Measurements from ENCODE around the gene NUP133. TPM values are rescaled to one million over a fixed set of nuclear protein-coding genes. Genes with fewer than 3 reads are reported as not detected.

The NUP133 gene
- total and polyA plus RNA-seq, 10 donors: 15.3 to 42.8 (median 34.7) TPM

GRCh38 chr1:229536982-229537381 lies 28.8 kb upstream of the NUP133 start:
- TF ChIP-seq POLR2AphosphoS5 (IDR thresholded peaks at IDR 0.05) (no peak), CTCF (IDR thresholded peaks at IDR 0.05 in 8 of 11, conservative IDR thresholded peaks at IDR 0.05 in 3 of 11) (no peak), POLR2A (IDR thresholded peaks at IDR 0.05) (no peak)
- H3K4me1 ChIP-seq: peaks cover 0 to under 1% (median 0%) of the 10 kb centered on the region in 6 donors
- no peaks in the 10 kb centered on the region for H3K27me3 ChIP-seq (replicated peaks in 1 of 7)
- peaks cover 0 to 100% (median 63%) of the 10 kb centered on the region in 6 donors for H3K36me3 ChIP-seq
- no peak for DNase-seq
- intact Hi-C loops (cut with DNase I; ENCODE audit: low total_unique reads): no loop called here
- H3K27ac ChIP-seq: no peak overlapping the region
- H3K9me3 ChIP-seq: no peaks in the 10 kb centered on the region
- H3K4me3 ChIP-seq: no peak overlapping the region

GRCh38 chr1:229535230-229535629 lies 27.1 kb upstream of the NUP133 start:
- DNase-seq: no peak
- no peaks in the 10 kb centered on the region for H3K27me3 ChIP-seq (replicated peaks in 1 of 7)
- H3K36me3 ChIP-seq: peaks cover 0 to 100% (median 64%) of the 10 kb centered on the region in 6 donors
- no peaks in the 10 kb centered on the region for H3K4me1 ChIP-seq
- no peaks in the 10 kb centered on the region for H3K9me3 ChIP-seq
- intact Hi-C loops (cut with DNase I; ENCODE audit: low total_unique reads): no loop called here
- H3K27ac ChIP-seq: no peak overlapping the region
- no peak overlapping the region for H3K4me3 ChIP-seq
- TF ChIP-seq POLR2AphosphoS5 (IDR thresholded peaks at IDR 0.05): no peak
- TF ChIP-seq POLR2A (IDR thresholded peaks at IDR 0.05): no peak
- no peak for TF ChIP-seq CTCF (IDR thresholded peaks at IDR 0.05 in 8 of 11, conservative IDR thresholded peaks at IDR 0.05 in 3 of 11)

- no peak for DNase-seq
- 97 to 100% (median 98%) methylated on average over 4 to 6 of the region's 6 CpGs for WGBS, 5 donors
- TF ChIP-seq CTCF (IDR thresholded peaks at IDR 0.05 in 8 of 11, conservative IDR thresholded peaks at IDR 0.05 in 3 of 11): no peak
These were observed 23.2 kb upstream of the NUP133 start for GRCh38 chr1:229531326-229531725.

GRCh38 chr1:229529639-229530038 lies 21.5 kb upstream of the NUP133 start:
- whole genome bisulfite sequencing, 5 donors: 88 to 98% (median 96%) methylated on average over 6 to 7 of the region's 7 CpGs
- peak; percentile 71 for DNase-seq
- Histone ChIP-seq H3K27me3 (replicated peaks in 1 of 7) (no peaks in the 10 kb centered on the region), H3K4me3 (no peak overlapping the region), H3K27ac (no peak overlapping the region), H3K4me1 (no peaks in the 10 kb centered on the region), H3K9me3 (no peaks in the 10 kb centered on the region), H3K36me3 (peaks cover 0 to 100% (median 70%) of the 10 kb centered on the region in 6 donors)
- no peak for TF ChIP-seq POLR2AphosphoS5 (IDR thresholded peaks at IDR 0.05)
- no peak for TF ChIP-seq CTCF (IDR thresholded peaks at IDR 0.05 in 8 of 11, conservative IDR thresholded peaks at IDR 0.05 in 3 of 11)
- TF ChIP-seq POLR2A (IDR thresholded peaks at IDR 0.05): no peak
- intact Hi-C loops (cut with DNase I; ENCODE audit: low total_unique reads): no loop called here

More at GRCh38 chr1:229531326-229531725, 23.2 kb upstream of the NUP133 start:
- H3K27me3 ChIP-seq (replicated peaks in 1 of 7): no peaks in the 10 kb centered on the region
- no peaks in the 10 kb centered on the region for H3K4me1 ChIP-seq
- intact Hi-C loops (cut with DNase I; ENCODE audit: low total_unique reads): no loop called here
- H3K9me3 ChIP-seq: no peaks in the 10 kb centered on the region
- H3K4me3 ChIP-seq: no peak overlapping the region
- H3K36me3 ChIP-seq: peaks cover 0 to 100% (median 66%) of the 10 kb centered on the region in 6 donors
- H3K27ac ChIP-seq: no peak overlapping the region
